ENCODE data around the gene ENTPD2. TPM values are rescaled to one million over a fixed set of nuclear protein-coding genes. Genes with fewer than 3 reads are reported as not detected.

The ENTPD2 gene
- total RNA-seq, 4 donors from 2014 or later: 0.22 to 0.55 TPM; not detected in 2

DNA sequence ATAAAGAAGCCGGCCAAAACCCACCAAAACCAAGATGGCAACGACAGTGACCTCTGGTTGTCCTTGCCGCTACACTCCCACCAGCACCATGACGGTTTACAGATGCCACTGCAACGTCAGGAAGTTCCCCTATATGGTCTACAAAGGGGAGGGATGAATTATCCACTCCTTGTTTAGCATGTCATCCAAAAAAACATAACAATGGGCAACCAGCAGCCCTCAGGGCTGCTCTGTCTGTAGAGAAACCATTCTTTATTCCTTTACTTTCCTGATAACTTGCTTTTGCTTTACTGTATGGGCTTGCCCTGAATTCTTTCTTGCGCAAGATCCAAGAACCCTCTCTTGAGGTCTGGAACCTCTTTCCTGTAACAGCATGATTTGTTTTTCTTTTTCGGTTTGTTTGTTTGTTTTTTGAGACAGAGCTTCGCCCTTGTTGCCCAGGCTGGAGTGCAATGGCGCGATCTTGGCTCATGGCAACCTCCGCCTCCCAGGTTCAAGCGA, 21.5 kb upstream of the ENTPD2 start:
- in situ Hi-C loops (cut with MboI; ENCODE audit: low sequenced_read_pairs in 4 of 4) (no loop called here), intact Hi-C loops (cut with DNase I; ENCODE audit: low total_unique reads) (no loop called here)
- Histone ChIP-seq H3K27ac (no peak overlapping the region), H3K36me3 (no peaks in the 10 kb centered on the region), H3K9me3 (no peaks in the 10 kb centered on the region), H3K4me3 (no peak overlapping the region), H3K27me3 (peaks cover 0 to 3% (median 0%) of the 10 kb centered on the region in 3 donors), H3K4me1 (peaks cover 9 to 20% of the 10 kb centered on the region in 2 donors)
- DNase-seq: no peak
- no peak for ATAC-seq
- no peak for TF ChIP-seq POLR2A (IDR thresholded peaks at IDR 0.05)
- TF ChIP-seq, protein P1, sequence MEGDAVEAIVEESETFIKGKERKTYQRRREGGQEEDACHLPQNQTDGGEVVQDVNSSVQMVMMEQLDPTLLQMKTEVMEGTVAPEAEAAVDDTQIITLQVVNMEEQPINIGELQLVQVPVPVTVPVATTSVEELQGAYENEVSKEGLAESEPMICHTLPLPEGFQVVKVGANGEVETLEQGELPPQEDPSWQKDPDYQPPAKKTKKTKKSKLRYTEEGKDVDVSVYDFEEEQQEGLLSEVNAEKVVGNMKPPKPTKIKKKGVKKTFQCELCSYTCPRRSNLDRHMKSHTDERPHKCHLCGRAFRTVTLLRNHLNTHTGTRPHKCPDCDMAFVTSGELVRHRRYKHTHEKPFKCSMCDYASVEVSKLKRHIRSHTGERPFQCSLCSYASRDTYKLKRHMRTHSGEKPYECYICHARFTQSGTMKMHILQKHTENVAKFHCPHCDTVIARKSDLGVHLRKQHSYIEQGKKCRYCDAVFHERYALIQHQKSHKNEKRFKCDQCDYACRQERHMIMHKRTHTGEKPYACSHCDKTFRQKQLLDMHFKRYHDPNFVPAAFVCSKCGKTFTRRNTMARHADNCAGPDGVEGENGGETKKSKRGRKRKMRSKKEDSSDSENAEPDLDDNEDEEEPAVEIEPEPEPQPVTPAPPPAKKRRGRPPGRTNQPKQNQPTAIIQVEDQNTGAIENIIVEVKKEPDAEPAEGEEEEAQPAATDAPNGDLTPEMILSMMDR (IDR thresholded peaks at IDR 0.05 in 4 of 5, conservative IDR thresholded peaks at IDR 0.05 in 1 of 5): no peak

DNA sequence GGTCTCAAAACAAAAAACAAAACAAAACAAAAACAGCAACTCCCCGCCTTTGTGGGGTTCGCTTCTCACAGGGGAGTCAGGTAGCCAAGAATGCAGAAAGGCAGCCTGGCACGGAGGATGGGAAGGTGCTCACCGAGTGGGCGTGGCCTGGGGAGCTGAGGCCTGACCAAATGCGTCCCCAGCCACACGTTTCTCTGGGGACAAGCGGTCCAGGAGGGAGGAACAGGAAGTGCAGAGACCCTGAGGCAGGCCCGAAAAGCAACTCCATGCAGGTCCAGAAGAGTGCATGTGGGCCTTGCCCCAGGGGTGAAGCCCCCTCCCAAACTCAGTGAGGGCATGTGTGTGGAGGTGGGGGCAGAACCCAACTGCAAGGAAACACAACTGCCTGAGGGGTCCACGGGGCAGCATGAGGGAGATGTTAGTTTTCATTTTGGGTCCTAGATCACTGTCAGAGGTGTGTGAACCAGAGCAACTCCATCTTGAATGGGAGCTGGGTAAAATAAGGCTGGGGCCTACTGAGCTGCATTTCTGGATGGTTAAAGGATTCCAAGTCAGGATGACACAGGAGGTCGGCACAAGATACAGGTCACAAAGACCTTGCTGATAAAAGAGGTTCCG, 20.9 kb upstream of the ENTPD2 start:
- intact Hi-C loops (cut with DNase I; ENCODE audit: low total_unique reads): no loop called here
- DNase-seq: no peak
- Histone ChIP-seq H3K27ac (no peak overlapping the region), H3K27me3 (peaks cover 0 to 3% (median 0%) of the 10 kb centered on the region in 3 donors), H3K9me3 (no peaks in the 10 kb centered on the region), H3K4me3 (no peak overlapping the region), H3K4me1 (peaks cover 9 to 20% of the 10 kb centered on the region in 2 donors), H3K36me3 (no peaks in the 10 kb centered on the region)
- ATAC-seq: no peak
- TF ChIP-seq, protein P1 (IDR thresholded peaks at IDR 0.05 in 4 of 5, conservative IDR thresholded peaks at IDR 0.05 in 1 of 5): no peak
- TF ChIP-seq POLR2A (IDR thresholded peaks at IDR 0.05): no peak
- in situ Hi-C loops (cut with MboI; ENCODE audit: low sequenced_read_pairs in 4 of 4): no loop called here

DNA sequence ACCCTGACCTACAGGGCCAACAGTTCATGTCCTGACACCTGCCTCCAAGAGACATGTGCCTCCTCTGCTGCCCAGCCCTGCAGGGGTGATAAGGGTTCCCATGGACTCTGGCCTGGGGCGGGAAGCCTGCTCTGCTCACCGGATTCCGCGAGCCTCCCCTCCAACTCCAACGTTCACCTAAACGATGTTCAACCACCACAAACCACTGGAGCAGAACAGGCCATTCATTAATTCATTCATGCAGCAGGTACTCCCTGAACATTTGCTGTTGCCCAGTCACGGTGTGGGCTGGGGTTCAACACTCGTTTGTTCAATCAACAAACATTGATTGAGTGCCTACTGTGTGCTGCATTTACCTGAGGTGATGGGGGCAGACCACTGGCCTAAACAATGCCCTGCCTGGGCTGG, 20.1 kb upstream of the ENTPD2 start:
- DNase-seq (no peak), ATAC-seq (no peak)
- in situ Hi-C loops (cut with MboI; ENCODE audit: low sequenced_read_pairs in 4 of 4) (no loop called here), intact Hi-C loops (cut with DNase I; ENCODE audit: low total_unique reads) (no loop called here)
- no peak overlapping the region for H3K27ac ChIP-seq
- no peak for TF ChIP-seq POLR2A (IDR thresholded peaks at IDR 0.05)
- TF ChIP-seq, protein P1 (IDR thresholded peaks at IDR 0.05 in 4 of 5, conservative IDR thresholded peaks at IDR 0.05 in 1 of 5): no peak
- no peak overlapping the region for H3K4me3 ChIP-seq
- no peaks in the 10 kb centered on the region for H3K36me3 ChIP-seq
- H3K27me3 ChIP-seq: peaks cover 3 to 7% (median 5%) of the 10 kb centered on the region in 3 donors
- H3K4me1 ChIP-seq: peaks cover 9 to 20% of the 10 kb centered on the region in 2 donors
- no peaks in the 10 kb centered on the region for H3K9me3 ChIP-seq

DNA sequence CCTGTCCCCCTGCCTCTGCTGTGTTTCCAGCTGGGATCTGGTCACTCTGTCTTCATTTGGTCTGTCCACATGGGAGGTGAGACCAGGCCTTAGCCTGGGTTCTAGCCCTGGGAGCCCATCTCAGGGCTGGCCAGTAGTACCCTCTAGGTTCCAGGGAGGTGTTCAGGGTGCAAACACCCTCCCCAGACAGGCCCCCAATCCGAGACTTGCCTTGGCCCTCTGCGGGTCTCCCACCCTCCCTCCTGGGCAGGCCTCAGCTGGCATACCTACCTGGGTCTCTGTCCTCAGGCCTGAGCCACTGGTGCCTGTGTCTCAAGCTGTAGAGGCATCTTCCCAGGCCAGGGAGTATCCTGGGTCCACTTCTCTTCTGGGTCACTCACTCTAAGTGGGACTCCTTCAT, 17.4 kb upstream of the ENTPD2 start:
- peak overlapping the region in 1 of 4 donors; percentile 51 for H3K4me3 ChIP-seq
- no peak for ATAC-seq
- H3K27ac ChIP-seq: peak overlapping the region in 2 of 4 donors; percentile 71 to 75

More for the DNA sequence above, 17.4 kb upstream of the ENTPD2 start:
- TF ChIP-seq, protein P1 (IDR thresholded peaks at IDR 0.05 in 4 of 5, conservative IDR thresholded peaks at IDR 0.05 in 1 of 5): no peak
- no peak for TF ChIP-seq POLR2A (IDR thresholded peaks at IDR 0.05)
- intact Hi-C loops (cut with DNase I; ENCODE audit: low total_unique reads): no loop called here
- no peaks in the 10 kb centered on the region for H3K36me3 ChIP-seq
- peaks cover 9% of the 10 kb centered on the region in 2 donors for H3K4me1 ChIP-seq
- in situ Hi-C loops (cut with MboI; ENCODE audit: low sequenced_read_pairs in 4 of 4): no loop called here
- no peaks in the 10 kb centered on the region for H3K9me3 ChIP-seq
- peaks cover 0 to 11% (median 5%) of the 10 kb centered on the region in 3 donors for H3K27me3 ChIP-seq
- DNase-seq: no peak
